Keratinocyte (primary cell): ENCODE results near the gene PPP1R26. TPM values are rescaled to one million over a fixed set of nuclear protein-coding genes. Genes with fewer than 3 reads are reported as not detected.

Source experiments
- DNase-seq: peaks from one replicate; pipeline ENCODE4 v3.0.0-alpha.2; 2011; ENCODE audit warnings: low read depth, missing footprints, low spot score
- FAIRE-seq: peaks from 2 replicates; lab custom pipeline; 2011; peaks lifted over from hg19 to GRCh38; lab: Jason Lieb, UNC
- H2AFZ ChIP-seq: 2 replicates; pipeline ENCODE4 v1.6.0; 2012; ENCODE audit warnings: low read length, control low read depth, inconsistent platforms; ENCODE audit not compliant: control insufficient read depth
- H3K27ac ChIP-seq: 2 replicates; pipeline ENCODE4 v1.5.1; 2011; ENCODE audit warnings: low read length; ENCODE audit not compliant: control insufficient read depth, insufficient read depth
- H3K27me3 ChIP-seq: 3 replicates; pipeline ENCODE4 v1.6.0; 2011; ENCODE audit warnings: low read length; ENCODE audit not compliant: control insufficient read depth, insufficient read depth; ENCODE audit errors: extremely low read depth
- H3K36me3 ChIP-seq, 2 experiments: 2 replicates in 1 of 2; 3 replicates in 1 of 2; pipeline ENCODE4 v1.5.1; 2011; ENCODE audit warnings: low read length in 2 of 2, mild to moderate bottlenecking in 1 of 2; ENCODE audit not compliant: control insufficient read depth in 2 of 2, insufficient read depth in 2 of 2; ENCODE audit errors: extremely low read depth in 1 of 2
- H3K4me1 ChIP-seq: 3 replicates; pipeline ENCODE4 v1.5.1; 2011; ENCODE audit warnings: low read length; ENCODE audit not compliant: control insufficient read depth, insufficient read depth; ENCODE audit errors: extremely low read depth
- H3K4me2 ChIP-seq: 3 replicates; pipeline ENCODE4 v1.6.0; 2011; ENCODE audit warnings: low read depth, low read length; ENCODE audit not compliant: control insufficient read depth, insufficient read depth; ENCODE audit errors: extremely low read depth
- H3K4me3 ChIP-seq, 3 experiments: fragments of 200-600 bp in 1 of 3; sonication (generic) in 1 of 3; 2 replicates in 2 of 3; 3 replicates in 1 of 3; pipeline ENCODE4 v1.5.1; 2011 to 2016; ENCODE audit warnings: low read length in 3 of 3, mild to moderate bottlenecking in 3 of 3, control low read depth in 2 of 3, inconsistent platforms in 1 of 3, low read depth in 1 of 3, mixed read lengths in 1 of 3, mixed run types in 1 of 3, moderate library complexity in 1 of 3; ENCODE audit not compliant: control insufficient read depth in 2 of 3, insufficient read depth in 2 of 3; ENCODE audit errors: extremely low read depth in 1 of 3
- H3K79me2 ChIP-seq: 2 replicates; pipeline ENCODE4 v1.6.0; 2012; ENCODE audit warnings: low read length; ENCODE audit not compliant: control insufficient read depth, insufficient read depth
- H3K9ac ChIP-seq: 3 replicates; pipeline ENCODE4 v1.6.0; 2011; ENCODE audit warnings: low read length; ENCODE audit not compliant: control insufficient read depth, insufficient read depth; ENCODE audit errors: extremely low read depth
- H3K9me1 ChIP-seq: 3 replicates; pipeline ENCODE4 v1.6.0; 2011; ENCODE audit warnings: low read length; ENCODE audit not compliant: control insufficient read depth, insufficient read depth; ENCODE audit errors: extremely low read depth
- H3K9me3 ChIP-seq: 2 replicates; pipeline ENCODE4 v1.5.1; 2012; ENCODE audit warnings: low read depth, low read length; ENCODE audit not compliant: control insufficient read depth
- H4K20me1 ChIP-seq: 3 replicates; pipeline ENCODE4 v1.6.0; 2011; ENCODE audit warnings: low read length; ENCODE audit not compliant: control insufficient read depth, insufficient read depth; ENCODE audit errors: extremely low read depth
- CTCF ChIP-seq, 3 experiments: IDR thresholded peaks in 1 of 3; conservative IDR thresholded peaks in 1 of 3; optimal IDR thresholded peaks in 1 of 3; 2 replicates in 2 of 3; 3 replicates in 1 of 3; pipeline versions ENCODE3 to v1.5.1; 2011; ENCODE audit warnings: low read length in 3 of 3, mild to moderate bottlenecking in 3 of 3, moderate library complexity in 2 of 3, control low read depth in 1 of 3, inconsistent platforms in 1 of 3; ENCODE audit not compliant: insufficient read depth in 2 of 3; ENCODE audit errors: extremely low read depth in 1 of 3
- EZH2 ChIP-seq: IDR thresholded peaks from one replicate; pipeline ENCODE4 v1.6.1; 2012; ENCODE audit warnings: inconsistent platforms, mild to moderate bottlenecking, low read length, moderate library complexity
- dilution Hi-C: fragments of 300-500 bp; cut with MboI; formaldehyde crosslinking; loops from one replicate; pipeline ENCODE4 v1.7.0; 2020; ENCODE audit warnings: low sequenced_read_pairs; ENCODE audit not compliant: extremely low pct_ligation_motif_present
- polyA plus RNA-seq, 5 experiments: library from polyadenylated mRNA; depleted of rRNA in 3 of 5; stranded (reverse) in 3 of 5; stranded (forward) in 1 of 5; unstranded in 1 of 5; fragments of >200 nt; gene quantifications; 1 replicate in 1 of 5; 2 replicates in 3 of 5; 3 replicates in 1 of 5; pipeline versions ENCODE4 v1.2.1 to v1.2.3, GENCODE V29; 2011 to 2012; ENCODE audit warnings: missing spikeins in 2 of 5, low read depth in 1 of 5, low replicate concordance in 1 of 5

PPP1R26 gene
- polyA plus RNA-seq, 1 donor (not counting 4 experiments of a cell fraction or from before 2014, with no cell fraction given), result 4.3 TPM

DNA sequence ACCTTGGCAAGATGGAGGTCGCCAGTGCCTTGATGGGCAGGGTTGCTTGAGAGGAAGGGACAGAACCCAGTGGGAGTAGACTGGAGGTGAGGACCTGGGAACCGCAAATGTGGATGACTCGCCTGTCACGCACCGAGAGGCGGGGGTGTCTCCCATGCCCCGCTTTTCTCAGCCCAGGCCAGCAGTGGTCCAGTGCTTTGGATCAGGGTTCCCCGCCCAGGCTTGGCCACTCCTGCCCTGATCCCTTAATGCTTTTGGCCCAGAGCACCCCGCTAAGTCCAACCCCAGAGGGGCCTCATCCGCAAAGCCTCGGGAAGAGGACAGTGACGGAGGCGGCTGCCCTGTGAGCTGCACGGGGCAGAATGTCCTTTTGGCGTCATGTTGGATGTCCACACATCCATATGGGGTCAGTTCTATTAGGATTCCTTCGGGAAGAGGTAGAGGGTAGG is 23.3 kb downstream of the PPP1R26 start:
- H3K4me1 ChIP-seq, result peaks cover 14% of the 10 kb centered on the region
- H4K20me1 ChIP-seq, result peaks cover 5% of the 10 kb centered on the region
- no peak overlapping the region for H3K4me3 ChIP-seq
- DNase-seq, result no peak
- dilution Hi-C loops, result no loop called here
- TF ChIP-seq EZH2 (no peak), CTCF (optimal IDR thresholded peaks at IDR 0.05 in 1 of 3, IDR thresholded peaks at IDR 0.05 in 1 of 3, conservative IDR thresholded peaks at IDR 0.05 in 1 of 3; ENCODE audit: extremely low read depth in 1 of 3, insufficient read depth in 2 of 3, low read length in 3 of 3) (no peak)
- H3K4me2 ChIP-seq, result no peak overlapping the region
- no peaks in the 10 kb centered on the region for H3K9me3 ChIP-seq
- no peak overlapping the region for H3K9ac ChIP-seq
- H2AFZ ChIP-seq, result no peak overlapping the region
- H3K27ac ChIP-seq, result no peak overlapping the region
- peaks cover 31% of the 10 kb centered on the region for H3K79me2 ChIP-seq
- no peaks in the 10 kb centered on the region for H3K27me3 ChIP-seq
- no peak for FAIRE-seq
- no peaks in the 10 kb centered on the region for H3K9me1 ChIP-seq
- H3K36me3 ChIP-seq, result peaks cover 21 to 24% of the 10 kb centered on the region in 2 experiments

- Histone ChIP-seq H4K20me1 (peaks cover 5% of the 10 kb centered on the region), H3K4me2 (no peak overlapping the region), H3K27me3 (no peaks in the 10 kb centered on the region), H3K36me3 (peaks cover 21 to 24% of the 10 kb centered on the region in 2 experiments), H3K9me1 (no peaks in the 10 kb centered on the region), H3K4me1 (peaks cover 14% of the 10 kb centered on the region), H3K4me3 (no peak overlapping the region), H3K79me2 (peaks cover 31% of the 10 kb centered on the region), H2AFZ (no peak overlapping the region), H3K9me3 (no peaks in the 10 kb centered on the region), H3K9ac (no peak overlapping the region), H3K27ac (no peak overlapping the region)
- FAIRE-seq (no peak), DNase-seq (no peak)
- dilution Hi-C loops, result no loop called here
- no peak for TF ChIP-seq EZH2
These were observed 24.0 kb downstream of the PPP1R26 start for GRCh38 chr9:135503371-135504261.
